GM21390 (cell line): ENCODE results near the gene GAS2L2.
"Not testable (repeated sequence)": the region's sequence is repeated elsewhere in the genome, so short reads cannot be mapped to it uniquely, and the experiment has no call there.

Source experiments
- ATAC-seq: cut with Tn5 transposase; IDR thresholded peaks from one replicate; pipeline ENCODE4 v1.9.1; 2021; ENCODE audit not compliant: unreplicated experiment

The GAS2L2 gene

GRCh38 chr17:35773679-35774425 is 20.8 kb upstream of the GAS2L2 start:
- no peak for ATAC-seq

DNA sequence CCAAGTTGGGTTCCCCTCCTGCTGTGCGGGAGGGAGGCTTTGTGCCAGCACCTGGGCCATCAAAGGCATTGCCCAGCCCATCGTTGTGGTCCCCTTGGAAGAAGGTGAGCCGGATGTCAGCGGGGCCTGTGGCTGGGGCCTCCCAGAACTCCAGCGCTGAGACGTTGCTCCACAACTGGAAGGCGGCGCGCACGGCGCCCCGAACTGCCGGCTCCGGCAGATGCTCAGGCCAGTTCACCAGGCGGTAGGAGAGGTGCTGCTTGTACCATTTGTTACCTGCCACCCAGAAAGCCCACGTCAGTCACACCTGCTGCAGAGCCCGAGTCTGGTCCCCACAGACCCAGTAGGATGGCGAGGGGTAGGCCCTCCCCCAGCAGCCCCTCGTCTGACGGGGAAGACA is 20.1 kb upstream of the GAS2L2 start:
- ATAC-seq, result no peak

- no peak for ATAC-seq
Measured at GRCh38 chr17:35769895-35770486, 17.0 kb upstream of the GAS2L2 start.

GRCh38 chr17:35768797-35769196 is 15.8 kb upstream of the GAS2L2 start:
- ATAC-seq, result no peak

GRCh38 chr17:35766903-35767510 is 14.0 kb upstream of the GAS2L2 start:
- ATAC-seq, result no peak

- ATAC-seq, result no peak
Measured at GRCh38 chr17:35766489-35766877, 13.4 kb upstream of the GAS2L2 start.

DNA sequence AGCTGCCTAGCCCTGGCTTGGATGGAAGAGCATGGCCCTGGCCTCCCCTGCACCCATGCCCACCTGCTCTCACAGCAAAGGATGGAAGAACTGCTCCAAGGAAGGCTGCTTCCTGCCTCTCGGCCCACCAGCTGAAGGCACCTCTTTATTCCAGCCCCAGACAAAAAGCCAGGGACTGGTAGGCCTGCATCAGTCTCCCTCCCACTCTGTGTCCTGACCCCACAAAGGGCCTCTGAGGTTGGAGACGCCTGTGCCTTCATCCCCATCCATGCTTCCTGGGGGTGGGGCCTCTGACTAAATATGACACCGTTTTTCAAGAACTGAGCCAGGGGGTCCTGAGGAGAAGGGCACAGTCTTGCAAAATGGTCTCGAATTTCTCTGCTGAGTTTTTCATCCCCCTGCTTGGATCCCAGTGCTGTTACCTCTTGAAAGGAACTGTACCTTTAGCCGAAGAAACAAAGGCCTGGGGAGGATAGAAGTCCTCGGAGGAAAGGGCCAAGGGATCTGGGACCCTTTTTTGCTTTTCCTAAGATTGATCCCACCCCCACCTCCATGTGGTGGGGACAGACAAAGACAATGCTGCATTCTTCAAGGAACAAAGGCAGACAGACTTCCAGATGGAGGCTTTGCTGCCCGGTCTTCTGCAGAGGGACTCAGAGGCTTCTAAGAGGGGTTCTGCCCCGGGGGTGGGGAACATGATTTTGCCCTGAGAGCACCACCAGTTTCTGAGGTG is 12.9 kb upstream of the GAS2L2 start:
- ATAC-seq, result no peak

DNA sequence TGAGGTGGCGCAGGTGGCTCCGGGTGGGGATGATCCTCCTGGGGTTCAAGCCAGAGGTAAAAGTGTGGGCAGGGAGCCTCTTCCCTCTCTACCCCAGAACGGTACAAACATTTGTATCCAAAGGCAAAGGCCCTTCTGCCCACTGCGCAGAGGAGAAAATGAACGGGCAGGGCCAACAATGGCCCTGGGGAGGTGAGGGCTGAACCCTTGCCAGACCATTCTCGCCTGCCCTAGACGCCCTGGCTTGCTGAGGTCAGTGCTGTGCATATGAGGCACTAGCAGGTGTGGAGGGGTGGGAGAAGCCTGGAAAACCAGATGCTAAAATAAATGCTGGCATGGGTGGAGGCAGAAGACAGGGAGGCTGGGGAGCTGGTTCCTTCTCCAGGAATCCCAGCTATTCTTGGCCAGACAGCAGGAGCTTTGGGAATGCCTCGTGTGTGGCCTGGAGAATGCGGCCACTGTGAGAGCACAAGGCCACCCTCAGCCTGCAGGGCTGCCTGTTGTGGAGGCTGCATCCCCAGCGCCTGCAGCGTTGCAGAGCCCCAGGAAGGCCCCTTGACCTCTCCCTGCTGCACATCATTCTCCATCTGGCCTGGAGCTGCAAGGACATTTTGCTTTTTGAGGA is 12.2 kb upstream of the GAS2L2 start:
- no peak for ATAC-seq

GRCh38 chr17:35764123-35764991 is 11.3 kb upstream of the GAS2L2 start:
- peak; percentile 84 for ATAC-seq

DNA sequence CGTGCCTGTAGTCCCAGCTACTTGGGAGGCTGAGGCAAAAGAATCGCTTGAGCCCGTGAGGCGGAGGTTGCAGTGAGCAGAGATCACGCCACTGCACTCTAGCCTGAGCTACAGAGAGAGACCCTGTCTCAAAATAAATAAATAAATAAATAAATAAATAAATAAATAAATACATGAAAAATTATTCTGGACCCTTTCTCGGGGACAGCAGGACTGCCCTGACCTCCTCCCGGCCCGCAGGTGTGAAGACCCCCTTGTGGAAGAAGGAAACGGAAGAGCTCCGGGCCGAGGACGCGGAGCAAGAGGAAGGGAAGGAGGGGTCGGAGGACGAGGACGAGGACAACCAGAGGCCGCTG is 10.7 kb upstream of the GAS2L2 start:
- no peak for ATAC-seq

DNA sequence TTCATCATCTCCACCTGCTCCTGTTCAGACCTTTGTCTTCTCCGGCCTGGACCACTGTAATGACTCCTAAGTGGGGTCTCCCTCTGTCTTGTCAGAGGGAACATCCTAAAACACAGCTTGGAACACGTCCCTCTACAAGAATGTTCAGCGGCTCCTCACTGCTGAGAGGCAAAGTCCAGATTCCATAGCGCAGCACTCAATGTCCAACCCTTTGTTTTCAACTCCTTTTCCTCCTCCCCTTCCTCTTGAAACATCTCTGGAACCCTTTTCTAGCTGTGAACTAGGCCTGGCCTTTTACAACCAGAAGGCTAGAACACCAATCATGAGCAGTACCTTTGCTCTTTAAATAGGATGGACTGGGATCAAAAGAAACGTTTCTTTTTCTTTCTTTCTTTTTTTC is 8.6 kb upstream of the GAS2L2 start:
- no peak for ATAC-seq

DNA sequence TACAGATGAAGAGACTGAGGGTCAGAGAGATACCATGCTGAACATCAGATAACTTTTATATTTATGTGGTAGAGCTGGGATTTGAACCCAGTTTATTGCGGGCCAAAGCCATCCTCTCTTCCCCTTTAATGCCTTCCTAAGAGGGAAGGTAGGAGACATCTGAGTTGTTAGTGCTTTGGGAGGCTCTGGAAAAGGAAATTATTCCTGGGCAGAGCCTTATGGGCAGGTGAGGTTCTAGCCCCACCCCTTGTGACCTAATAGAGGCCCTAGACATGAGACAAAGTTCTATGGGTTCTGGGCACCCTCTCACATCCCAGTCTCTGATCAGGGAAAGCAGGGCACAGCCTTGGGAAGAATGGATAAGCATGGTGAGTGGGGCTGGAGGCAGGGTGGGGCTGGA is 7.5 kb upstream of the GAS2L2 start, which contains the start of gene C17orf50:
Gene C17orf50, plus strand, starts transcription at position 301 of the 400 bp plus-strand sequence. Its CDS starts 55 bp downstream, at position 356.
- ATAC-seq, result no peak

DNA sequence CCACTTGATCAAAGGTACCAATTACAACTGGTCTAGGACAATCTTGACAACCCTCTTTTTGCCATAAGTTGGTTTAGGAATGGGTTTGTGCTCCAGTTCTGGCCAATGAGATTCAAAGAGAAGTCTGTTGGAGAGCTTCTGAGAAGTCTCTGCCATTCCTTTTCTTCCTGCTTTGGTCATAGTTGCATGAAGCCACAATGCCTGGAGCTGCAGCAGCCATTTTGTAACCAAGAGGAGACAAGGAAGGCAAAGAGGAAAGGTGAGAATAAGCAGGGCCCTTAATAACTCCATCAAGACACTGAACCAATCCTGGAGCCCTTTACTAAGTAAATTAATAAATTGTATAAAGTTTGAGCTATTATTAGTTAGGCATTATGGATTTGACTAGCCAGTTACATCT is 4.2 kb upstream of the GAS2L2 start:
- ATAC-seq, result no peak

DNA sequence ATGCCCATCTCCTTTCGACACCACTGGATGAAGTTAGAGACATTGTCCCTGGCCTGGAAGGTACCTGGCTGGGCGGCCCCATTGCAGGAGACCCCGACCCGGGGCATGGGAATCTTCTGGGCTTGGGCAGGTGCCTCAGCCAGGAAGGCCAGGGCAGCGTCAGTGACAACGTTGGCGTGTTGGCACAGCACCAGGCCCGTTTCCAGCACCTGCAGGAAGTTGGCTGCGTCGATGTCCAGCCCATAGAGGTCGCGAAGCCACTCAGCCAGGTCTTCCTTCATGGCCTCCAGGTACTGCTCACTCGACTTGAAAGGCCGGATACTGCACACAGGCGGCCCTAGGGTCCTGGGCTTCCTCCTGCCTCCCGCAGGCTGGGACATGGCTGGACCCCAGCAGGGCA is 568 bp downstream of the GAS2L2 start:
- no peak for ATAC-seq

- ATAC-seq, result not testable (repeated sequence)
Measured at GRCh38 chr17:35751541-35751940, 1.5 kb downstream of the GAS2L2 start.

GRCh38 chr17:35750526-35751395 is 2.3 kb downstream of the GAS2L2 start:
- ATAC-seq, result no peak

GRCh38 chr17:35749560-35750412 is 3.3 kb downstream of the GAS2L2 start:
- no peak for ATAC-seq

DNA sequence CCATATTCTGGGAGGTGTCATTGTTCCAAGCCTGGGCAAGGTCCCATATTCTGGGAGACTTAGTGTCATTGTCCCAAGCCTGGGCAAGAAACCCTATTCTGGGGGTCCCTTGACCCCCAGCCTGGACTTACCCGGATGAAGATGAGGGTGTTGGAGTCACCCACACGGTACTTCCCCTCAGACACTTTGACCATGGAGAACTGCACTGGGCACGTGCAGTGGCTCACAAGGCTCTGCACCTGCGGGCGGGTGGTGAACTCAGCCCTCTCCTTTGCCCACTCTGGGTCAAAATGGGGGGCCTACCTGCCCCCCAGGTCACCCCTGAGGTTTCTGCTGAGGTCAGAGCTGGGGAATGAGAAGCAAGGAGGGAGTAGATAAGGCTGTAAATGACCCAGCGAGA is 4.1 kb downstream of the GAS2L2 start:
- no peak for ATAC-seq
